GM18508 (cell line): ENCODE results near the gene SHISA9.

Experiments
- ATAC-seq: cut with Tn5 transposase; IDR thresholded peaks from one replicate; pipeline ENCODE4 v1.9.1; 2021; ENCODE audit warnings: moderate number of reproducible peaks; ENCODE audit not compliant: insufficient read depth, unreplicated experiment

The SHISA9 gene

DNA sequence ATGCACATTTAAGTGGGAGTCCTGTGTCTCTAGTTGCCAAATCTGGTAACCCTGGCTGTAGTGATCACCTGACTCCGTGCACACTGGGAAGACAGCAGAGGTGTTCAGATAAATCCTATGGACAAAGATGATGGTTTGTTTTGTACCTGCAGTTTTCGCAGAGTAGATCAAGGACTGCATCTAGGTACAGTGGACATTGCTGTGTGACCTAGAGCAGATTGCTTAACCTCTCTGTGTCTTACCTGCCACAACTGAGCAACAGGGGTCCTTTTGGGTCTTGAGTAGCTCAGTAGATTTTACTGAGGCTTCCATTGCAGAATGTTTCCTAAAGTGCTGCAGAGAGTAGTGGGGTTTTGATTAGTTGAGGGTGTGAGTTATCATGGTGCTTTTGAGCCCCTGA, 160.8 kb downstream of the SHISA9 start:
- ATAC-seq, result no peak

GRCh38 chr16:13063457-13063856, 162.1 kb downstream of the SHISA9 start:
- no peak for ATAC-seq

GRCh38 chr16:13064821-13065220, 163.4 kb downstream of the SHISA9 start:
- ATAC-seq, result no peak

- ATAC-seq, result no peak
These were observed 166.2 kb downstream of the SHISA9 start for GRCh38 chr16:13067648-13068047.

DNA sequence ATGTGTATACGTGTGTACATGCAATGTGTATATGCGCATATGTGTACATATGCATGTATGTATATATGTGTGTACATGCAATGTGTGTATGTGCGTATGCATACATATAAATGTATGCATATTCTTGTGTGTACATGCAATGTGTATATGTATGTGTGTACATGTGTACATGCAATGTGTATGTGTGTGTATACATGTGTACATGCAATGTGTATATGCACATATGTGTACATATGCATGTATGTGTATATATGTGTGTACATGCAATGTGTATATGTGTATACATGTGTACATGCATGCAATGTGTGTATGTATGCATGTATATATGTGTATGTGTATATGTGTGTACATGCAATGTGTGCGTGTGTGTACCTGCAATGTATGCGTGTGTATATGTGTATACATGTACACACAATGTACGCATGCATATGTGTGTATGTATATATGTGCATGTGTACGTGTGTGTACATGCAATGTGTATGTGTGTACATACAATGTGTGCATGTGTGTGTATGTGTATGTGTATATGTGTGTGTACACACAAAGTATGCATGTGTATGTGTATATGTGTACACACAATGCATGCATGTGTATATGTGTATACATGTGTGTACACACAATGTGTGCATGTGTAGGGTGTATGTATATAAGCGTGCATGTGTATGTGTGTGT, 167.7 kb downstream of the SHISA9 start:
- ATAC-seq, result no peak

DNA sequence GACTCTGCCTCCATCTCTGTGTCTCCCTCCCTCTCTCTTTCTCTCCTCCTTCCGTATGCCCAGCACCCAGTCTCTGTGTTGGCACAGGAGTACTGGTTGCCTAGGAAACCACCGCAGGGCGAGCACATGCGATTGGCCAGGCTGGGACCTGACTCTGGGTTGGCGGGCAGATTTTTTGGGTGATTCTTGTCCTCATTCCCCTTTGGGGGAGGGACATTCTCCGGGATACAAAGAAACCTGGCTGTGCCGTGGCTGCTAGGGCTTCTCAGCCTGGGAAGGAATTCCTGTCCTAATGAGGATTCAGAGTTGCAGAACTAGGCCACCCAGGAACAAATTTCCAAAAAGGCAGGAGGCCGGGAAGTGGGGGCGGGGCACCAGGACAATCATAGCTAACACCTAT, 168.9 kb downstream of the SHISA9 start:
- no peak for ATAC-seq

GRCh38 chr16:13076878-13077277, 175.5 kb downstream of the SHISA9 start:
- no peak for ATAC-seq

GRCh38 chr16:13077816-13078215, 176.4 kb downstream of the SHISA9 start:
- ATAC-seq, result no peak

DNA sequence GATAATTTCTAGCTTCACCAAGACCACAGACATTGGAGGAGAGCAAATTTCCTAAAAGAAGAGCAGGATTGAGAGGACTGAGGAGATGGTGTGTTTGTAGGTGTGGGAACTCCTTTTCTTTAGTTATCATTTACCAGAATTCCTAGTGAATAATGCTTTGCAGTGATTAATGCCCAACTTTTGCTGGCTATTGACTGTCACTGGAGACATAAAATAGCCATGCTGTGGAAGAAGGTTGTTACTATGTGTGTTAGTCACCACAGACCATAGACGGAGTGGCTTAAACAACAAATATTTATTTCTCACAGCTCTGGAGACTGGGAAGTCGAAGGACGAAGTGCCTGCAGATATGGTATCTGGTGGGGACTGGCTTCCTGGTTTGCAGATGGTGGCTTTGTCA, 179.1 kb downstream of the SHISA9 start:
- ATAC-seq, result no peak

GRCh38 chr16:13081825-13082331, 180.5 kb downstream of the SHISA9 start:
- ATAC-seq, result no peak

- ATAC-seq, result no peak
These were observed 182.3 kb downstream of the SHISA9 start for GRCh38 chr16:13083681-13084080.

GRCh38 chr16:13084331-13084730, 182.9 kb downstream of the SHISA9 start:
- ATAC-seq, result no peak

- no peak for ATAC-seq
These were observed 192.3 kb downstream of the SHISA9 start for GRCh38 chr16:13093661-13094060.

- ATAC-seq, result no peak
These were observed 193.7 kb downstream of the SHISA9 start for GRCh38 chr16:13095061-13095460.

DNA sequence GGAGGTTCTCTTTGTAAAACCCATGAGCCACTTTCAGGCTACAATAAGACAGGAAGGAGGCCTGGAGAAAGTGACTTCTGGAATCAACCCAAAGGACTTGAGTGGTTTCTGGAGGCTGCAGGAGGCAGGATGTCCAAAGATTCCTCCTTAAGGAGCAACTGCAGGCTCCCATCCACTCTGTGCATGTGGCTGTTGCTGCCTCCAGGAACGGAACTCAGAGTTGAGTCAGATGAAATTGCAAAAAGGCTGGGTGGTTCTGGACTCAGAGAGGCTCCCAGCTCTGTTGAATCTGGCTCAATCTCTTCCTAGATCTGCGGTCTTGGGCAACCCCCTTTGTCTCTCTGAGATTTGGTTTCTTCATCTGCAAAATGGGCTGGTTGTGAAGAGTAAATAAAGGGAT, 197.1 kb downstream of the SHISA9 start:
- ATAC-seq, result no peak

DNA sequence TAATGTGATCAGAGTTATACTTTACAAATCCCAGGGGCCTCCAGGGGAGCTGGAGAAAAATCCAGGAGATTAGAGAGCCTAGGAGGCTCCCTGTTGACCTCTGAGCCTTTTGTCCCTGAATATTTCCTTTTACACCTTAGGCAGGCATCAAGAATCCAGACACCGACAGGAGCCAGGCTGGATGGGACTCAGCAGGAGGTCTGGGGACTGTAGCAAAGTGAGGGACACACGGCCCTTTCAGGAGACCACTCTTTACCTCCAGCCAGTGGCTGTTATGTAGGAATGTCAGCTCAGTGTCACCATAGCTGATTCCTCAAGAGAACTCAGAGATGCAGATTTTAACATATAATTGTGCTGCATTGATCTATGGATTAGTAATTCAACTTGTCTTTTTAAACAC, 198.4 kb downstream of the SHISA9 start:
- ATAC-seq, result no peak

- no peak for ATAC-seq
These were observed 199.6 kb downstream of the SHISA9 start for GRCh38 chr16:13100970-13101369.

DNA sequence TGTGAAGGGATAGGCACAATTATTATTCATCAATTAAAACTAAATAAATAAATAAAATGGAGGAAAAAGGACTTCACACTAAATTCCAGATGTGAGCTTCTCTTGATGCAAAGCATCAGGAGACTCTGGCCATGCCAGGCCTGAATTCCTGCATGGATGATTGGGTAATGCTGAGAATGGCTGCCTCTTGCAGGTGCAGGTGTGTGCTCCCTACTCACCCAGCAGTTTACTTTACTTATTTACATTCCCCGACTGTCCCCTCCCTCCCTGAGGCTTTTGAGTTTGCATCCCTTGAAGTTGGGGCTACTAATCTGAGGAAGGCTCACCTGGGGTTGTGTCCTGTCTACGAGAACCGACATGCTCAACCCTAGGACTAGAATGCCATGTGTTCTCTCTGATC, 200.4 kb downstream of the SHISA9 start:
- no peak for ATAC-seq

- ATAC-seq, result no peak
These were observed 201.0 kb downstream of the SHISA9 start for GRCh38 chr16:13102401-13102800.

DNA sequence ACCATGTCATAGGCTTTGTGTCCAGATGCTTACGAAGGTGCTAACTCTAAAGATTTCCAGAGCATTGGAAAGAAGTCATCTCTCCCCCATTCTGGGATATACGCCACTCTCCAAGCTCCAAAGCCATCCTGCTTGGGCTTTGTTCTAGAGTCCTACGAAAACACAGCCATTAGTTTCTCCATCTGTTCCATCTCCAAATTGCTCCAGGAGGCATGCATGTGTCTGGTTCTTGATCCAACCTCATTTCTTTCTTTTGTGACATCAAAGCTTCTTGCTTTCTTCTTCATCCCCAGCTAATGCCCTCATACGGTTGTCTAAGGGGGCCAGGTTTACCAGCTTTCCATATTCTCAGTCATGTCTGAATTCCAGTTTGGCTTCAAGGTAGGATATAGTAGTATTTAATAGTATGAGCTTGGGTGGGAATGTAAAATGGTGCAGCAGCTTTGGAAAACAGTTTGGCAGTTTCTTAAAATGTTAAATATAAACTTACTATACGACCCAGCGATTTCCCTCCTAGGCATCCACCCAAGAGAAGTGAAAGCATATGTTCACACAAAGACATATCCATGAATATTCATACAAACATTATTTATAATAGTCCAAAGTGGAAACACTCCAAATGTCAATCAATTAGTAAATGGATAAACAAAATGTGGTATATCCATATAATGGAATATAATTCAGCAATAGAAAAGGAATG, 202.6 kb downstream of the SHISA9 start:
- no peak for ATAC-seq

- ATAC-seq, result no peak
These were observed 203.4 kb downstream of the SHISA9 start for GRCh38 chr16:13104772-13105171.

DNA sequence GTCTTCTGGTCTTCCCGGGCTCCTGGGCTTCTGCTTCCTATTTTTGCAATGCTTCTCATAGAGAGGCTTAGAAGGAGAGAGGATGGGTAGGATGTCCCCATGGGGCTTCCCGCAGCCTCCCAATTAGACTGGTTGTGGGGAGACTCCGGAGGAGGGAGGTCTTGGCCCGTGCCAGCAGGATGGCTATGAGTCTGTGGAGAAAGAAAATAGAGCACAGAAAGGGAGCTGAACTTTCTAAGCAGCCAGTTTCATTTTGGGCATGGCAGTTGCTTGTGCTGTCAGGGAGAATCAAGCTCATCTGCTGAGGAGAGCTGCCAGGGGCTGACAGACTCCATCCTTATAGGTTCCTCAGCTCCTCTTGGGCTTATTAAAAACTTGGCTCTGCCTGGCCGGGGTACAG, 204.0 kb downstream of the SHISA9 start:
- no peak for ATAC-seq
